A549 (cell line): ENCODE data around the gene CREB1. TPM values are rescaled to one million over a fixed set of nuclear protein-coding genes. Genes with fewer than 3 reads are reported as not detected.

Experiments used
- ATAC-seq, 2 experiments: fragments of 200-7000 bp in 1 of 2; fragments of >200 bp in 1 of 2; cut with Nextera tagmentation in 1 of 2; cut with Tn5 transposase in 1 of 2; 3 replicates each; pipeline versions ENCODE4 v1.8.0 to v1.9.1; 2018 to 2020; ENCODE audit warnings: mild to moderate bottlenecking in 1 of 2, moderate library complexity in 1 of 2
- CTCF ChIA-PET: fragments of 300-600 bp; sonication (Branson Sonifier 250); formaldehyde crosslinking; extraction: SDS; loops from one replicate; lab custom pipeline; 2021; ENCODE audit warnings: antibody characterized with exemption, inconsistent platforms; lab: Yijun Ruan, JAX
- POLR2A ChIA-PET: fragments of 350-600 bp; formaldehyde crosslinking; extraction: SDS; loops from one replicate; lab custom pipeline; 2021; ENCODE audit warnings: antibody characterized with exemption, inconsistent platforms; lab: Yijun Ruan, JAX
- DNase-seq, 2 experiments: peaks; one replicate each; pipeline versions ENCODE4 v3.0.0 to v3.0.0-alpha.2; 2011 to 2016; ENCODE audit warnings: low read depth in 1 of 2, low spot score in 1 of 2
- FAIRE-seq: peaks from 2 replicates; lab custom pipeline; 2011; peaks lifted over from hg19 to GRCh38; lab: Jason Lieb, UNC
- H3K27ac ChIP-seq, 2 experiments: fragments of >200 bp; sonication (Bioruptor Twin); formaldehyde crosslinking; 3 replicates each; pipeline ENCODE4 v1.5.1; 2016 to 2017
- H3K4me1 ChIP-seq: fragments of >200 bp; sonication (Bioruptor Twin); formaldehyde crosslinking; 3 replicates; pipeline ENCODE4 v1.6.1; 2016
- H3K4me2 ChIP-seq: fragments of >200 bp; sonication (Bioruptor Twin); formaldehyde crosslinking; 3 replicates; pipeline ENCODE4 v1.6.1; 2016
- H3K4me3 ChIP-seq: fragments of >200 bp; sonication (Bioruptor Twin); formaldehyde crosslinking; 3 replicates; pipeline ENCODE4 v1.5.1; 2016
- H3K9me3 ChIP-seq: fragments of >200 bp; sonication (Bioruptor Twin); formaldehyde crosslinking; 3 replicates; pipeline ENCODE4 v1.6.1; 2016
- CBX8 ChIP-seq: fragments of 200-600 bp; sonication (generic); IDR thresholded peaks from 2 replicates; pipeline ENCODE4 v1.6.1; 2016
- CTCF ChIP-seq: fragments of >200 bp; sonication (Bioruptor Twin); formaldehyde crosslinking; IDR thresholded peaks from 3 replicates; pipeline ENCODE4 v1.5.1; 2016
- EHF ChIP-seq: fragments of 250-450 bp; sonication (Bioruptor Pico); IDR thresholded peaks from 2 replicates; pipeline ENCODE4 v1.5.0; 2020; ENCODE audit warnings: mild to moderate bottlenecking
- EHMT2 ChIP-seq: fragments of 200-600 bp; sonication (generic); IDR thresholded peaks from 2 replicates; pipeline ENCODE4 v1.6.1; 2016; ENCODE audit warnings: antibody characterized with exemption, low read depth, mild to moderate bottlenecking, moderate library complexity
- EP300 ChIP-seq, 2 experiments: fragments of >200 bp; sonication (Bioruptor Twin); formaldehyde crosslinking; IDR thresholded peaks; 2 replicates in 1 of 2; 3 replicates in 1 of 2; pipeline ENCODE4 v1.6.1; 2016 to 2017
- ESRRA ChIP-seq: fragments of 150-350 bp; IDR thresholded peaks from 2 replicates; pipeline ENCODE4 v1.6.1; 2014; ENCODE audit warnings: mild to moderate bottlenecking, low read length, borderline replicate concordance
- HDAC2 ChIP-seq: fragments of 200-600 bp; sonication (generic); IDR thresholded peaks from 2 replicates; pipeline ENCODE4 v1.6.1; 2016
- KDM1A ChIP-seq: fragments of 200-600 bp; sonication (generic); IDR thresholded peaks from 2 replicates; pipeline ENCODE4 v1.6.1; 2016; ENCODE audit warnings: low read depth, mild to moderate bottlenecking
- MAFK ChIP-seq: fragments of 450-650 bp; IDR thresholded peaks from 2 replicates; pipeline ENCODE4 v1.6.1; 2014; ENCODE audit not compliant: partially characterized antibody
- MAX ChIP-seq: IDR thresholded peaks from 2 replicates; pipeline ENCODE4 v1.6.1; 2012
- MYC ChIP-seq: IDR thresholded peaks from 2 replicates; pipeline ENCODE4 v1.6.1; 2012; ENCODE audit warnings: mild to moderate bottlenecking, inconsistent platforms, low read length, improper control_type of control experiment, borderline replicate concordance
- NFE2L2 ChIP-seq: fragments of 150-350 bp; conservative IDR thresholded peaks from 2 replicates; pipeline ENCODE4 v1.6.1; 2014; ENCODE audit warnings: low read length
- PHF8 ChIP-seq: fragments of 200-600 bp; sonication (generic); IDR thresholded peaks from 2 replicates; pipeline ENCODE4 v1.6.1; 2016; ENCODE audit warnings: low read depth, mild to moderate bottlenecking, antibody characterized with exemption, moderate library complexity, borderline replicate concordance
- POLR2A ChIP-seq: IDR thresholded peaks from 2 replicates; pipeline ENCODE4 v1.6.1; 2012; ENCODE audit warnings: mild to moderate bottlenecking, low read length
- REST ChIP-seq: fragments of 200-600 bp; sonication (generic); IDR thresholded peaks from 2 replicates; pipeline ENCODE4 v1.6.1; 2016; ENCODE audit warnings: antibody characterized with exemption, mild to moderate bottlenecking, moderate library complexity
- RFX5 ChIP-seq: fragments of 450-650 bp; IDR thresholded peaks from 2 replicates; pipeline ENCODE4 v1.7.1; 2014; ENCODE audit warnings: antibody characterized with exemption, mild to moderate bottlenecking, moderate library complexity
- RNF2 ChIP-seq: fragments of 200-600 bp; sonication (generic); IDR thresholded peaks from 2 replicates; pipeline ENCODE4 v1.6.1; 2016; ENCODE audit warnings: low read depth, mild to moderate bottlenecking, antibody characterized with exemption, moderate library complexity, borderline replicate concordance
- SMC3 ChIP-seq: fragments of >200 bp; sonication (Bioruptor Twin); formaldehyde crosslinking; IDR thresholded peaks from 3 replicates; pipeline ENCODE4 v1.6.1; 2018; ENCODE audit warnings: inconsistent platforms
- TFCP2L1 ChIP-seq: fragments of 250-450 bp; sonication (Bioruptor Pico); IDR thresholded peaks from 2 replicates; pipeline ENCODE4 v1.5.0; 2021; ENCODE audit warnings: mild to moderate bottlenecking
- ZFP36 ChIP-seq: fragments of 450-650 bp; IDR thresholded peaks from 2 replicates; pipeline ENCODE4 v1.6.1; 2014; ENCODE audit warnings: borderline replicate concordance; ENCODE audit not compliant: partially characterized antibody
- ZNF302 ChIP-seq: fragments of 250-450 bp; sonication (Bioruptor Pico); IDR thresholded peaks from 2 replicates; pipeline ENCODE4 v1.9.0; 2021; ENCODE audit warnings: inconsistent platforms, mild to moderate bottlenecking, moderate library complexity
- WGBS: methylation state at CpG from one replicate; pipeline ENCODE4 v1.1.6; 2017; ENCODE audit errors: missing lambda C conversion rate; 5-methylcytosine and 5-hydroxymethylcytosine counted together
- polyA plus RNA-seq, 4 experiments: library from polyadenylated mRNA; depleted of rRNA in 3 of 4; stranded (reverse); fragments of >200 nt; fragmentation: RNase III in 1 of 4; extraction: RNeasy Plus Mini Kit Qiagen cat#74134 plus additional on column Dnase treatment in 1 of 4; gene quantifications; 2 replicates in 3 of 4; 3 replicates in 1 of 4; pipeline ENCODE4 v1.2.3, GENCODE V29; 2011 to 2017

Gene CREB1
- polyA plus RNA-seq, 2 of the 4 experiments (the other 2 are of a cell fraction) = 14.3 to 42.5 TPM

- TF ChIP-seq CTCF = no peak
- no peak for TF ChIP-seq POLR2A
- no peak for TF ChIP-seq HDAC2
- TF ChIP-seq REST = no peak
- no peak for TF ChIP-seq MAX
- TF ChIP-seq KDM1A = no peak
These were observed 83.0 kb downstream of the CREB1 start (continued) for GRCh38 chr2:207612714-207613113.

- ChIA-PET CTCF (interaction anchor here (0.6 to 2.2 kb wide), 3 partner anchors 11 to 834 kb away, joined by 3 to 10 read pairs (median 3); no protein-coding TSS in a partner anchor), POLR2A (no interaction called here)
- H3K9me3 ChIP-seq = no peaks in the 10 kb centered on the region
- FAIRE-seq (no peak), ATAC-seq (no peak), DNase-seq (no peak)
- no peak overlapping the region for H3K4me2 ChIP-seq
- WGBS = 95% methylated on average over 2 of the region's 2 CpGs
- H3K27ac ChIP-seq = no peak overlapping the region
- TF ChIP-seq RNF2 (no peak), PHF8 (no peak), EP300 (IDR thresholded peaks at IDR 0.05) (no peak), EHMT2 (no peak), CBX8 (no peak), CTCF (no peak), ESRRA (no peak), SMC3 (no peak), POLR2A (no peak), ZNF302 (no peak), NFE2L2 (no peak), TFCP2L1 (CRISPR knock-in tag) (no peak), MYC (no peak), ZFP36 (no peak), EHF (CRISPR knock-in tag) (no peak), RFX5 (no peak), MAFK (no peak)
- no peak overlapping the region for H3K4me3 ChIP-seq
- H3K4me1 ChIP-seq = peaks cover 27% of the 10 kb centered on the region
These were observed 85.1 kb downstream of the CREB1 start for GRCh38 chr2:207614824-207615223.
